SK-N-SH (cell line): ENCODE measurements around the gene IPMK. TPM values are rescaled to one million over a fixed set of nuclear protein-coding genes. Genes with fewer than 3 reads are reported as not detected.
A peak's percentile ranks its signal among the peaks of the same experiment; 100 is the strongest.

ENCODE experiments used
- CTCF ChIA-PET: fragments of 300-600, 350-600 bp; formaldehyde crosslinking; extraction: SDS; loops from one replicate; lab custom pipeline; 2021; lab: Yijun Ruan, JAX
- POLR2A ChIA-PET: fragments of 350-600 bp; sonication (Branson Sonifier 250); formaldehyde crosslinking; extraction: SDS; loops from one replicate; lab custom pipeline; 2020; ENCODE audit warnings: antibody characterized with exemption, inconsistent platforms; lab: Yijun Ruan, JAX
- DNase-seq: peaks from one replicate; pipeline ENCODE4 v3.0.0; 2012
- H2AFZ ChIP-seq: fragments of 200-600 bp; sonication (generic); 2 replicates; pipeline ENCODE4 v1.8.1; 2016; ENCODE audit warnings: antibody characterized with exemption, mild to moderate bottlenecking, low read depth
- H3F3A ChIP-seq: fragments of 200-600 bp; sonication (generic); replicated peaks from 2 replicates; pipeline ENCODE3; 2016; ENCODE audit warnings: antibody characterized with exemption, mild to moderate bottlenecking; ENCODE audit not compliant: insufficient read depth
- H3K27ac ChIP-seq, 2 experiments: fragments of 200-500 bp in 1 of 2; fragments of 200-600 bp in 1 of 2; sonication (Bioruptor generic) in 1 of 2; sonication (generic), shearing (Covaris generic) in 1 of 2; 2 replicates each; pipeline versions ENCODE4 v1.5.1 to v1.6.1; 2014 to 2016; ENCODE audit warnings: low read depth in 2 of 2, inconsistent platforms in 1 of 2, low read length in 1 of 2, mild to moderate bottlenecking in 1 of 2, mixed read lengths in 1 of 2
- H3K27me3 ChIP-seq: fragments of 200-600 bp; sonication (generic), shearing (Covaris generic); 2 replicates; pipeline ENCODE4 v1.6.1; 2016; ENCODE audit warnings: mixed run types; ENCODE audit not compliant: insufficient read depth
- H3K36me3 ChIP-seq, 2 experiments: fragments of 200-500 bp in 1 of 2; fragments of 200-600 bp in 1 of 2; sonication (Bioruptor generic) in 1 of 2; sonication (generic) in 1 of 2; replicated peaks in 1 of 2; 2 replicates each; pipeline versions ENCODE3 to v1.5.1; 2014 to 2016; ENCODE audit warnings: low read length in 1 of 2, mild to moderate bottlenecking in 1 of 2; ENCODE audit not compliant: insufficient read depth in 2 of 2, control insufficient read depth in 1 of 2
- H3K4me1 ChIP-seq, 2 experiments: fragments of 200-500 bp in 1 of 2; fragments of 200-600 bp in 1 of 2; sonication (Bioruptor generic) in 1 of 2; sonication (generic), shearing (Covaris generic) in 1 of 2; 2 replicates each; pipeline versions ENCODE4 v1.5.1 to v1.6.1; 2014 to 2016; ENCODE audit warnings: low read depth in 1 of 2, low read length in 1 of 2, mixed run types in 1 of 2; ENCODE audit not compliant: insufficient read depth in 2 of 2, control insufficient read depth in 1 of 2
- H3K4me2 ChIP-seq: fragments of 200-600 bp; sonication (generic), shearing (Covaris generic); 2 replicates; pipeline ENCODE4 v1.6.1; 2017; ENCODE audit warnings: mixed run types
- H3K4me3 ChIP-seq, 2 experiments: fragments of 200-500 bp in 1 of 2; fragments of 200-600 bp in 1 of 2; sonication (Bioruptor generic) in 1 of 2; sonication (generic), shearing (Covaris generic) in 1 of 2; 2 replicates each; pipeline versions ENCODE4 v1.5.1 to v1.8.1; 2014 to 2016; ENCODE audit warnings: low read depth in 2 of 2, inconsistent platforms in 1 of 2, low read length in 1 of 2, mild to moderate bottlenecking in 1 of 2, mixed read lengths in 1 of 2, moderate library complexity in 1 of 2
- H3K79me2 ChIP-seq: fragments of 200-600 bp; sonication (generic); 2 replicates; pipeline ENCODE4 v1.8.1; 2017; ENCODE audit warnings: mild to moderate bottlenecking; ENCODE audit not compliant: insufficient read depth
- H3K9ac ChIP-seq: fragments of 200-600 bp; sonication (generic); 2 replicates; pipeline ENCODE4 v1.6.1; 2017; ENCODE audit warnings: mixed run types
- H3K9me2 ChIP-seq: fragments of 200-600 bp; sonication (generic); 2 replicates; pipeline ENCODE4 v1.6.1; 2017; ENCODE audit warnings: mixed run types
- H3K9me3 ChIP-seq: fragments of 200-600 bp; sonication (generic); 2 replicates; pipeline ENCODE4 v1.6.1; 2017; ENCODE audit warnings: mixed run types, mild to moderate bottlenecking, moderate library complexity
- H4K20me1 ChIP-seq: fragments of 200-600 bp; sonication (generic); 2 replicates; pipeline ENCODE4 v1.6.1; 2017; ENCODE audit warnings: mild to moderate bottlenecking, mixed run types; ENCODE audit not compliant: insufficient read depth
- CHD2 ChIP-seq: fragments of 150-350 bp; IDR thresholded peaks from 2 replicates; pipeline ENCODE4 v1.6.1; 2018; ENCODE audit warnings: low read length; ENCODE audit not compliant: partially characterized antibody
- ELF1 ChIP-seq: IDR thresholded peaks from 2 replicates; pipeline ENCODE4 v1.4.0; 2012
- EP300 ChIP-seq, 2 experiments: IDR thresholded peaks; 2 replicates each; pipeline versions ENCODE4 v1.4.0 to v1.6.1; 2012; ENCODE audit warnings: borderline replicate concordance in 1 of 2, low read depth in 1 of 2, low read length in 1 of 2
- MXI1 ChIP-seq: IDR thresholded peaks from 2 replicates; pipeline ENCODE4 v1.6.1; 2012; ENCODE audit warnings: mild to moderate bottlenecking, low read depth, low read length, improper control_type of control experiment
- NFIC ChIP-seq: IDR thresholded peaks from 2 replicates; pipeline ENCODE4 v1.4.0; 2012; ENCODE audit warnings: borderline replicate concordance
- NRF1 ChIP-seq: IDR thresholded peaks from 2 replicates; pipeline ENCODE4 v1.6.1; 2012; ENCODE audit warnings: low read depth, mild to moderate bottlenecking, low read length
- POLR2AphosphoS5 ChIP-seq: IDR thresholded peaks from 2 replicates; pipeline ENCODE4 v1.6.1; 2012; ENCODE audit warnings: low read depth, low read length
- RCOR1 ChIP-seq: fragments of 150-350 bp; IDR thresholded peaks from 2 replicates; pipeline ENCODE4 v1.6.1; 2017; ENCODE audit warnings: antibody characterized with exemption, low read length
- RFX5 ChIP-seq: IDR thresholded peaks from 2 replicates; pipeline ENCODE4 v1.6.1; 2012; ENCODE audit warnings: mild to moderate bottlenecking, improper control_type of control experiment, low read length
- SIN3A ChIP-seq: IDR thresholded peaks from 2 replicates; pipeline ENCODE4 v1.6.1; 2012; ENCODE audit warnings: low read depth, mild to moderate bottlenecking, low read length, moderate library complexity, borderline replicate concordance
- TAF1 ChIP-seq: IDR thresholded peaks from 2 replicates; pipeline ENCODE4 v1.6.1; 2012; ENCODE audit warnings: low read depth, mild to moderate bottlenecking, low read length, moderate library complexity, borderline replicate concordance
- USF2 ChIP-seq: fragments of 150-350 bp; IDR thresholded peaks from 2 replicates; pipeline ENCODE4 v1.6.1; 2017; ENCODE audit warnings: antibody characterized with exemption, low read length, low read depth, borderline replicate concordance
- YY1 ChIP-seq: IDR thresholded peaks from 2 replicates; pipeline ENCODE4 v1.4.0; 2012; ENCODE audit warnings: low read depth, mild to moderate bottlenecking
- ZBTB33 ChIP-seq: IDR thresholded peaks from 2 replicates; pipeline ENCODE4 v1.4.0; 2012; ENCODE audit warnings: low read depth, borderline replicate concordance
- WGBS: methylation state at CpG from one replicate; pipeline ENCODE4 v1.1.6; 2017; ENCODE audit warnings: low lambda C conversion rate; 5-methylcytosine and 5-hydroxymethylcytosine counted together
- polyA plus RNA-seq, 3 experiments: library from polyadenylated mRNA; depleted of rRNA; stranded (reverse); fragments of >200 nt; gene quantifications; 2 replicates each; pipeline ENCODE4 v1.2.3, GENCODE V29; 2012
- TF ChIP-seq, protein P1 (sequence below): IDR thresholded peaks from 2 replicates; pipeline ENCODE4 v1.6.1; 2012; ENCODE audit warnings: mild to moderate bottlenecking, low read depth, low read length, moderate library complexity
- TF ChIP-seq, protein P2 (sequence below): fragments of 200-600 bp; sonication (generic); IDR thresholded peaks from 2 replicates; pipeline ENCODE4 v1.6.1; 2017; ENCODE audit warnings: antibody characterized with exemption, mild to moderate bottlenecking, moderate library complexity

The IPMK gene
- polyA plus RNA-seq, 1 of the 3 experiments (the other 2 are of a cell fraction), result 0.71 TPM

GRCh38 chr10:58264780-58265179, 2.9 kb downstream of the IPMK start:
- ChIA-PET CTCF (no interaction called here), POLR2A (no interaction called here)
- H3K4me1 ChIP-seq, result peaks cover 4 to 8% of the 10 kb centered on the region in 2 experiments; a peak in 3 of 4 replicates
- 25% methylated on average over 5 of the region's 5 CpGs for WGBS
- peak overlapping the region; percentile 86 to 93; a peak in 3 of 4 replicates for H3K27ac ChIP-seq
- H3K9me3 ChIP-seq, result no peaks in the 10 kb centered on the region
- peak overlapping the region; percentile 69 for H2AFZ ChIP-seq
- H3K4me2 ChIP-seq, result peak overlapping the region; percentile 87
- peak overlapping the region; percentile 77; the same call in 1 of the 2 replicates for H3K9ac ChIP-seq
- no peaks in the 10 kb centered on the region for H4K20me1 ChIP-seq
- H3K27me3 ChIP-seq, result no peaks in the 10 kb centered on the region
- no peaks in the 10 kb centered on the region for H3K9me2 ChIP-seq
- H3K4me3 ChIP-seq, result peak overlapping the region; percentile 74 to 96; a peak in 3 of 4 replicates
- peak; percentile 53 for DNase-seq
- no peaks in the 10 kb centered on the region for H3K36me3 ChIP-seq
- peaks cover 23% of the 10 kb centered on the region for H3F3A ChIP-seq
- H3K79me2 ChIP-seq, result peaks cover 64% of the 10 kb centered on the region
- TF ChIP-seq EP300 (IDR thresholded peaks at IDR 0.05; ENCODE audit: borderline replicate concordance in 1 of 2, low read depth in 1 of 2, low read length in 1 of 2) (0 out of 4 replicates have a peak, but pooled peaks of 1 of the 2 experiments have one; percentile 30), CHD2 (peak; percentile 83), NFIC (no peak)
- TF ChIP-seq, all 33 proteins: peak for 2

DNA sequence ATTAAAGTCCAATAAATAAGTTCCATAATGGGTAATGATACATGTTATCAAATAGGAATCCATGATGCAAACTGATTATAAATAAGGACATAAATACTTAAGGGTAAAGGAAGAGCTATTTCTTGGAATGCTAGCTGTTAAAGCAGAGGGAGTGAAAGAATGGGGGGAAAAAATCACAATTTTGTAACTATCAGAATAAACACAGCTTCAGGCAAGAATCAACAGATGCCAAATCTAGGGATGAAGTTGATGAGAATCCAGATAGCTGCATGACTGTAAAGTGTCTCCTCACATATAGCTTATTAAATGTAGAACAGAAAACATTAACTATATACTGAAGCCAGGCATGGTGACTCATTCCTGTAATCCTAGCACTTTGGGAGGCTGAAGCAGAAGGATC, 4.9 kb downstream of the IPMK start:
- peaks cover 4 to 8% of the 10 kb centered on the region in 2 experiments; a peak in 3 of 4 replicates for H3K4me1 ChIP-seq
- H4K20me1 ChIP-seq, result no peaks in the 10 kb centered on the region
- no peaks in the 10 kb centered on the region for H3K27me3 ChIP-seq
- peaks cover 11% of the 10 kb centered on the region for H3F3A ChIP-seq
- no peak for DNase-seq
- no peak overlapping the region for H3K27ac ChIP-seq
- no peaks in the 10 kb centered on the region for H3K9me3 ChIP-seq
- no peak overlapping the region for H3K4me3 ChIP-seq
- peaks cover 81% of the 10 kb centered on the region for H3K79me2 ChIP-seq
- H3K4me2 ChIP-seq, result no peak overlapping the region
- H2AFZ ChIP-seq, result no peak overlapping the region
- TF ChIP-seq MXI1 (no peak), ZBTB33 (no peak), YY1 (no peak), RCOR1 (no peak), POLR2AphosphoS5 (no peak), EP300 (IDR thresholded peaks at IDR 0.05; ENCODE audit: borderline replicate concordance in 1 of 2, low read depth in 1 of 2, low read length in 1 of 2) (no peak), RFX5 (no peak), NRF1 (no peak), SIN3A (no peak), ELF1 (no peak), TAF1 (no peak), USF2 (no peak)
- TF ChIP-seq, protein P1, sequence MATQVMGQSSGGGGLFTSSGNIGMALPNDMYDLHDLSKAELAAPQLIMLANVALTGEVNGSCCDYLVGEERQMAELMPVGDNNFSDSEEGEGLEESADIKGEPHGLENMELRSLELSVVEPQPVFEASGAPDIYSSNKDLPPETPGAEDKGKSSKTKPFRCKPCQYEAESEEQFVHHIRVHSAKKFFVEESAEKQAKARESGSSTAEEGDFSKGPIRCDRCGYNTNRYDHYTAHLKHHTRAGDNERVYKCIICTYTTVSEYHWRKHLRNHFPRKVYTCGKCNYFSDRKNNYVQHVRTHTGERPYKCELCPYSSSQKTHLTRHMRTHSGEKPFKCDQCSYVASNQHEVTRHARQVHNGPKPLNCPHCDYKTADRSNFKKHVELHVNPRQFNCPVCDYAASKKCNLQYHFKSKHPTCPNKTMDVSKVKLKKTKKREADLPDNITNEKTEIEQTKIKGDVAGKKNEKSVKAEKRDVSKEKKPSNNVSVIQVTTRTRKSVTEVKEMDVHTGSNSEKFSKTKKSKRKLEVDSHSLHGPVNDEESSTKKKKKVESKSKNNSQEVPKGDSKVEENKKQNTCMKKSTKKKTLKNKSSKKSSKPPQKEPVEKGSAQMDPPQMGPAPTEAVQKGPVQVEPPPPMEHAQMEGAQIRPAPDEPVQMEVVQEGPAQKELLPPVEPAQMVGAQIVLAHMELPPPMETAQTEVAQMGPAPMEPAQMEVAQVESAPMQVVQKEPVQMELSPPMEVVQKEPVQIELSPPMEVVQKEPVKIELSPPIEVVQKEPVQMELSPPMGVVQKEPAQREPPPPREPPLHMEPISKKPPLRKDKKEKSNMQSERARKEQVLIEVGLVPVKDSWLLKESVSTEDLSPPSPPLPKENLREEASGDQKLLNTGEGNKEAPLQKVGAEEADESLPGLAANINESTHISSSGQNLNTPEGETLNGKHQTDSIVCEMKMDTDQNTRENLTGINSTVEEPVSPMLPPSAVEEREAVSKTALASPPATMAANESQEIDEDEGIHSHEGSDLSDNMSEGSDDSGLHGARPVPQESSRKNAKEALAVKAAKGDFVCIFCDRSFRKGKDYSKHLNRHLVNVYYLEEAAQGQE, result no peak
- TF ChIP-seq, protein P2, sequence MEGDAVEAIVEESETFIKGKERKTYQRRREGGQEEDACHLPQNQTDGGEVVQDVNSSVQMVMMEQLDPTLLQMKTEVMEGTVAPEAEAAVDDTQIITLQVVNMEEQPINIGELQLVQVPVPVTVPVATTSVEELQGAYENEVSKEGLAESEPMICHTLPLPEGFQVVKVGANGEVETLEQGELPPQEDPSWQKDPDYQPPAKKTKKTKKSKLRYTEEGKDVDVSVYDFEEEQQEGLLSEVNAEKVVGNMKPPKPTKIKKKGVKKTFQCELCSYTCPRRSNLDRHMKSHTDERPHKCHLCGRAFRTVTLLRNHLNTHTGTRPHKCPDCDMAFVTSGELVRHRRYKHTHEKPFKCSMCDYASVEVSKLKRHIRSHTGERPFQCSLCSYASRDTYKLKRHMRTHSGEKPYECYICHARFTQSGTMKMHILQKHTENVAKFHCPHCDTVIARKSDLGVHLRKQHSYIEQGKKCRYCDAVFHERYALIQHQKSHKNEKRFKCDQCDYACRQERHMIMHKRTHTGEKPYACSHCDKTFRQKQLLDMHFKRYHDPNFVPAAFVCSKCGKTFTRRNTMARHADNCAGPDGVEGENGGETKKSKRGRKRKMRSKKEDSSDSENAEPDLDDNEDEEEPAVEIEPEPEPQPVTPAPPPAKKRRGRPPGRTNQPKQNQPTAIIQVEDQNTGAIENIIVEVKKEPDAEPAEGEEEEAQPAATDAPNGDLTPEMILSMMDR, result no peak
- H3K9me2 ChIP-seq, result no peaks in the 10 kb centered on the region
- peaks cover 0 to 8% of the 10 kb centered on the region in 2 experiments for H3K36me3 ChIP-seq
- POLR2A ChIA-PET, result no interaction called here
- no peak overlapping the region for H3K9ac ChIP-seq
- CTCF ChIA-PET, result no interaction called here
